HepG2 (cell line): ENCODE results near the gene ARHGAP22.

Experiments used
- FIP1L1 ChIP-seq: fragments of 200-400 bp; formaldehyde crosslinking; IDR thresholded peaks from 2 replicates; pipeline ENCODE4 v1.6.1; 2018; ENCODE audit warnings: low read depth, mild to moderate bottlenecking, low read length, moderate library complexity, borderline replicate concordance; ENCODE audit not compliant: insufficient read depth
- SMAD3 ChIP-seq: sonication (generic); formaldehyde crosslinking; IDR thresholded peaks from 2 replicates; pipeline ENCODE4 v1.4.0; 2020; ENCODE audit warnings: missing genetic modification reagents

GRCh38 chr10:48604991-48605508 is at the start of gene ARHGAP22:
- no peak for TF ChIP-seq SMAD3 (CRISPR knock-in tag)
- no peak for TF ChIP-seq FIP1L1
